ENCODE data around the gene LASP1NB.

- no peak for TF ChIP-seq POLR2AphosphoS5 (IDR thresholded peaks at IDR 0.05; ENCODE audit: low read depth, low read length)
- TF ChIP-seq, protein P1, sequence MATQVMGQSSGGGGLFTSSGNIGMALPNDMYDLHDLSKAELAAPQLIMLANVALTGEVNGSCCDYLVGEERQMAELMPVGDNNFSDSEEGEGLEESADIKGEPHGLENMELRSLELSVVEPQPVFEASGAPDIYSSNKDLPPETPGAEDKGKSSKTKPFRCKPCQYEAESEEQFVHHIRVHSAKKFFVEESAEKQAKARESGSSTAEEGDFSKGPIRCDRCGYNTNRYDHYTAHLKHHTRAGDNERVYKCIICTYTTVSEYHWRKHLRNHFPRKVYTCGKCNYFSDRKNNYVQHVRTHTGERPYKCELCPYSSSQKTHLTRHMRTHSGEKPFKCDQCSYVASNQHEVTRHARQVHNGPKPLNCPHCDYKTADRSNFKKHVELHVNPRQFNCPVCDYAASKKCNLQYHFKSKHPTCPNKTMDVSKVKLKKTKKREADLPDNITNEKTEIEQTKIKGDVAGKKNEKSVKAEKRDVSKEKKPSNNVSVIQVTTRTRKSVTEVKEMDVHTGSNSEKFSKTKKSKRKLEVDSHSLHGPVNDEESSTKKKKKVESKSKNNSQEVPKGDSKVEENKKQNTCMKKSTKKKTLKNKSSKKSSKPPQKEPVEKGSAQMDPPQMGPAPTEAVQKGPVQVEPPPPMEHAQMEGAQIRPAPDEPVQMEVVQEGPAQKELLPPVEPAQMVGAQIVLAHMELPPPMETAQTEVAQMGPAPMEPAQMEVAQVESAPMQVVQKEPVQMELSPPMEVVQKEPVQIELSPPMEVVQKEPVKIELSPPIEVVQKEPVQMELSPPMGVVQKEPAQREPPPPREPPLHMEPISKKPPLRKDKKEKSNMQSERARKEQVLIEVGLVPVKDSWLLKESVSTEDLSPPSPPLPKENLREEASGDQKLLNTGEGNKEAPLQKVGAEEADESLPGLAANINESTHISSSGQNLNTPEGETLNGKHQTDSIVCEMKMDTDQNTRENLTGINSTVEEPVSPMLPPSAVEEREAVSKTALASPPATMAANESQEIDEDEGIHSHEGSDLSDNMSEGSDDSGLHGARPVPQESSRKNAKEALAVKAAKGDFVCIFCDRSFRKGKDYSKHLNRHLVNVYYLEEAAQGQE (IDR thresholded peaks at IDR 0.05; ENCODE audit: insufficient read depth in 1 of 2, low read depth in 2 of 2, low read length in 2 of 2) = no peak
- TF ChIP-seq TAF1 (IDR thresholded peaks at IDR 0.05; ENCODE audit: borderline replicate concordance, insufficient read depth, low read length) = no peak
Observed at GRCh38 chr17:38898291-38898679, 27.1 kb upstream of the LASP1NB start.

Measured in PFSK-1 (cell line).